AG08396 (cell line): ENCODE measurements around the gene P2RX2.
"Not testable (repeated sequence)": the region's sequence is repeated elsewhere in the genome, so short reads cannot be mapped to it uniquely, and the experiment has no call there.

Experiments
- DNase-seq: peaks from one replicate; pipeline ENCODE4 v3.0.0; 2012; ENCODE audit warnings: low spot score, mixed read lengths

The P2RX2 gene

GRCh38 chr12:132583736-132584135, 34.8 kb upstream of the P2RX2 start:
- no peak for DNase-seq

GRCh38 chr12:132584429-132584828, 34.1 kb upstream of the P2RX2 start:
- no peak for DNase-seq

DNA sequence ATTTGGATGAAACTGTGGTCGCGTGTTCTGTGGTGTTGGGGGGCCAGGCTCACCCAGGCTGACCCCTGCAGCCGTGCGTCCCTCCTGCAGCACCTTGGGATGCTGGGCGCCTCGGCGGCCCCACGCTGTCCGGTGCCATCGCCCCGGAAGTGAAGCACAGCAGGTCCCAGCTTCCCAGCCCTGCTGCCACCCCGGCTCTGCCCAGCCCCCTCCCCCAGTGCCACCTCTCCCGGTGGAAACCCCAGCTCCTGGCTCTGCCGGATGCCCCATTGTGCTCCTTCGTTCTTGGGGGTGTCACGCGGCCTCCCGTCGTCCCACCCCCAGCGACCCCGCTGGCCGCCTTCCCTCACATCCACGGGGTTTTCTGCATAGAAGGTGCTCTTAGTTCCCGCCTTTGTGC, 33.4 kb upstream of the P2RX2 start:
- DNase-seq, result no peak

GRCh38 chr12:132586929-132587328, 31.6 kb upstream of the P2RX2 start:
- DNase-seq, result no peak

DNA sequence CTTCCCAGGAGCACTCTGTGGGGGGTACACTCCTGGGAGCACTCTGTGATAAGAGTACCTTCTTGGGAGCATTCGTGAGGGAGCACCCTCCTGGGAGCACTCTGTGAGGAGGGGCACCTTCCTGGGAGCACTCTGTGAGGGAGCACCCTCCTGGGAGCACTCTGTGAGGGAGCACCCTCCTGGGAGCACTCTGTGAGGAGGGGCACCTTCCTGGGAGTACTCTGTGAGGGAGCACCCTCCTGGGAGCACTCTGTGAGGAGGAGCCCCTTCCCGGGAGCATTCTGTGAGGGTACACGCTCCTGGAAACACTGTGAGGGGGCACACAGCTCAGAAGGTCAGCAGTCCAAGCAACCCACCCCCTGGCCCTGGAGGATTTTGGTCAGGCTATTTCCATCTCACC, 30.8 kb upstream of the P2RX2 start:
- DNase-seq, result no peak

- no peak for DNase-seq
These were observed 30.3 kb upstream of the P2RX2 start for GRCh38 chr12:132588319-132588718.

DNA sequence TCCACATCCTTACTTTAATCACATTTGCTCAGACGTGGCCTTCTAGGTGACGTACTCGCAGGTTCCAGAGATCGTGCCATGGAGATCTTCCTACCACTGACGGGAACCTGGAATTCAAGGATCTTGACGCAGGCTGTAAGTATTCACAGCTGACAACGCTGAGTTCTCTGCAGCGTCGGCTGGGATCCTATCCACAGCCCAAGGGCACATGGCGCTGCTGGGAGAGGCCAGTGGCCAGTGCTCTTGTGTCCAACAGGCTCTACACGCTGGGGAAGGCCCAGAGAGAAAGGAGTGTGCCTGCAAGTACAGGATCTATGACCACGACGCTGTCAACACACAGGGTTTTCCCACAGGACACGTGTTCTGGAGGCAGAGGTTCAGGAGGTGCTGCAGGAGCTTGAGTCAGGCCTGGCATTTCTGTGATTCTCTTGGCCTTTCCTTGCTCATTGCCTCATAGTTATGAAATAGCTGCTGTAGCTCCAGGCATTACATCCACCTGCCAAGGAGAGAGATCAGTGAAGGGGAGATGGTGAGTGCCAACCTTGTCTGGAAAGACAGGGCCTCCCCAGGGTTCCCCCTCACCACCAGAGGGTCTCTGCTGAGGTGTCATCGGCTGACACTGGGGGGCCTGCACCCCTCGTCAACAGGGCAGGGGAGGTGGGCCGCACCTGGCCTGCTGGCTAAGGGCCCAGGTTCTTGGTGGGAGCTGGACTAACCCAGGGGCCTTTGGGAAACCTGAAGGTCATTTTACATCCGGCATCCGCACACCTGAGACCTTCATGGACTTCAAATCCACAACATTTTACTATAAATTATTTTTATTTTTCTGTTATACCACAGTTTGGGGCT, 29.5 kb upstream of the P2RX2 start:
- no peak for DNase-seq

GRCh38 chr12:132591107-132591935, 27.3 kb upstream of the P2RX2 start:
- DNase-seq, result no peak

GRCh38 chr12:132592282-132592970, 26.1 kb upstream of the P2RX2 start:
- DNase-seq, result no peak

- DNase-seq, result no peak
These were observed 25.5 kb upstream of the P2RX2 start for GRCh38 chr12:132593071-132593470.

GRCh38 chr12:132593521-132593920, 25.1 kb upstream of the P2RX2 start:
- no peak for DNase-seq

DNA sequence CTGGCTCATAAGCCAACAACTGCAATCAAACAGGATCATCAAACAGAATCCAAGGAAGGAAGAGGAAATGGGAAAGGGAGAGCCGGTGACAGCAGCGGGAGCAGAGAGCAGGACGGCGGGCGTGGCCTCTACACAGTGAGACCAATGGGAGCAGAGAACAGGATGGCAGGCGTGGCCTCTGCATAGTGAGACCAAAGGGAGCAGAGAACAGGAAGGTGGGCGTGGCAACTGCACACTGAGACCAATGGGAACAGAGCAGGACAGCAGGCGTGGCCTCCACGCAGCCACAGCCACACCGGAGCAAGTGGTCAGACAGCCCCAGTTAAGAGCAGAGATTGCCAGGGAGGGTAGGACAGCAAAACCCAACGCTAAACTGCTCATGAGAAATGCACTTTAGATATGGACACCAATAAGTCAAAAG, 24.6 kb upstream of the P2RX2 start:
- DNase-seq, result peak; percentile 95

- no peak for DNase-seq
These were observed 23.4 kb upstream of the P2RX2 start for GRCh38 chr12:132595183-132595582.

DNA sequence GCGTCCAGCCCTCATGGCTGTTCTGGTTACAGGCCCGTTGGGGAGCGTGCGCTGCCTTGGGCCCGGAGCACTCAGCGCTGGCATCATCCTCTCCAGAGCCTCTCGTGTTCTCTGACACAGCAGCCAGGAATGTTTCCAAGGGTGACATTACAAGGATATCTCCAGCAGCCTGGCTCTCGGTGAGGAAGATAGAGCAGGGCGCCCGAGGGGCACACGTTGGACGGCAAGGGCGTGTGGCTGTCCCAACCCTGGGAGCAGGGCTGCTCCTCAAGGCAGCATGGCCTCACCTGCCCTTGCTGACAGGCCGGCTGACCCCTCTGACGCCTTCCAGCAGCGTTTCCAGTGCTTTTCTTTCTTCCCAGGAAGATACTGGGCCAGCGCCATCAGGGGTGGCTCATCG, 22.6 kb upstream of the P2RX2 start:
- peak; percentile 59 for DNase-seq

GRCh38 chr12:132597333-132598316, 21.0 kb upstream of the P2RX2 start:
- no peak for DNase-seq

GRCh38 chr12:132599502-132599901, 19.1 kb upstream of the P2RX2 start:
- not testable (repeated sequence) for DNase-seq

GRCh38 chr12:132600048-132601032, 18.2 kb upstream of the P2RX2 start:
- peak; percentile 88 for DNase-seq

DNA sequence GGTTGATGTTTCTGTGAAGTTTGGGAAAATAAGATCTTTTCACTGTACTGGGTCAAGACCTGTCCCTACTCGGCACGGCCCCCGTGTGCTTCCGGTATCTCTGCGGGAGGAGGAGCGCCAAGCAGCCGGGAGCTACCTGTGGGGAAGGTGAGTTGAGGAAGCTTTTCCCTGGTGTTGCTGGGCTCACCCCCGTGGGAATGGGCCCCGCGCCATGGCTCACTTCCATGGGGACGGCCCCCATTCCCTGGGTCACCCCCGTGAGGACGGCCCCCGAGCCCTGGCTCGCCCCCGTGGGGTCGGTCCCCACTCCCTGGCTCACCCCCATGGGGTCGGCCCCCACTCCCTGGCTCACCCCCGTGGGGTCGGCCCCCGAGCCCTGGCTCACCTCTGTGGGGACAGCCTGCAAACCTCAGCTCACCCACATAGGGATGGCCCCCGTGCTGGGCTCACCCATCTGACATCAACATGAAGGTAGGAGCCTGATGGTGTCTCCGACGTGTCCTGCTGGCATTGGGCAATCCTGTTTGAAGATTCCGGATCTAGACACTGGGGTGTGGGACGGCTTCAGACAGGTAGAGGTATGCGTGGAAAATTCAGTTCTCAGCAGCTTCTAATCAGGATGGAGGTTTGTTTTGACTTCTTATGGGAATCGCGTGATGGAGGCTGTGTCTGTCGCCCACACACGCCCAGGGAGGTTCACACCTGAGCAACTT, 17.2 kb upstream of the P2RX2 start:
- no peak for DNase-seq

GRCh38 chr12:132602572-132603239, 15.9 kb upstream of the P2RX2 start:
- DNase-seq, result no peak
